ENCODE data around the gene GSTA4.
"Not testable (repeated sequence)": the region's sequence is repeated elsewhere in the genome, so short reads cannot be mapped to it uniquely, and the experiment has no call there.

Gene GSTA4

DNA sequence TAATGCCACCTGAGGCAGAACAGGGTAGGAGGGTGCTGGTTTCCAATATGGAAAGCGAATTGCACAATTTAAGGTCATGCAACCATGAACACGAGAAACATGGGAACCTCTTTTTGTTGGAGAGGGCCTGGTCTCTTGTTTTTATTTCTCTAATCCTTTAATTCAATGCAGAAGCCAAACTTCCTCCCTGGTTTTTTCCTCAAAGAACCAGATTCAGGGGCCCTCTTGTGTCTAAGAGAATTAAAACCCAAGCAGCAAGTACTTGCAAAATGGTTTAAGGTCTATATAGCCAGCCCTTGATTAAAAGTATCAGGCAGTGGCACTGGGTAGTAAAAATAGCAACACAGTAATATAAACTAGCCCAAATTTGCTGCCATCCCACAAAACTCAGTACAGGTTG lies 19.5 kb downstream of the GSTA4 start:
- no peak for DNase-seq (ENCODE audit: low read depth in 2 of 2)

GRCh38 chr6:52972989-52973388 lies 22.1 kb downstream of the GSTA4 start:
- no peak for DNase-seq (ENCODE audit: low read depth in 2 of 2)

DNA sequence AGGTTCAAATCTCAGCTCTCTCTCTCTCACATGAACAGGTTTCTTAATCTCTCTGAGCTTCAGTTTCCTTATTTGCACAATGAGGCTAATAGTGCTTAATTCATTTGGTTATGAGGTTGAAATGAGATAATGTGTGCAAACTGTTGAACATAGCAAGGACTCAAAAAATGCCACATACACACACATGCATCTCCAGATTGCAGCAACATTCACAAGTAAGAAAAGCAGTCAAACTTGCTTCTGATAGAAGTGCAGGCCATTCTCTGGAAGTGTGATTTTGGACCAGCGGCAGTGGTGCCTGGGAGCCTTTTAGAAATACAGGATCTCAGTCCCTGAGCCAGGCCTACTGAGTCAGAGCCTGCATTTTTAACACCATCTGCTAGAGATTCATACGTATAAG lies 25.7 kb downstream of the GSTA4 start:
- DNase-seq (ENCODE audit: low read depth in 2 of 2), result no peak

- no peak for DNase-seq (ENCODE audit: low read depth in 2 of 2)
These were observed 29.0 kb downstream of the GSTA4 start for GRCh38 chr6:52966101-52966500.

GRCh38 chr6:52965380-52965779 lies 29.7 kb downstream of the GSTA4 start:
- DNase-seq (ENCODE audit: low read depth in 2 of 2), result no peak

DNA sequence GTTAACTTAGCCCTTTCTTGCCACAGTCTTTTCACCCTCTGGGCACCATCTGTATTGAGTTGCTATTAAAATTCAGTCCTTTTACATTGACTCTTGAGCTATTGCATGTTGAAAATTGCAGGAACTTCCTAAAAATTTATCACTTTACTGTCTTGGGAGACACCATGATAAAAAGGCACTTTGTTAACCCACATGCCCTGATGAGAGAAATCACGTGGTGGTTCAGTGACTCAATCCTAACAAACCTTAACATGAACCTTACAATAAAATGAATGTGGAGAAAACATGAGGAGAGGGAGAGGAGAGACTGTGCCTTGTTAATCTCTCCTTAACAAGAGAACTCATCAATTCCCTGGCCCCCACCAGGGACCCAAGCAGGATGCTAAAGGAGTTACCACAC lies 30.8 kb downstream of the GSTA4 start:
- no peak for DNase-seq (ENCODE audit: low read depth in 2 of 2)

GRCh38 chr6:52962701-52963100 lies 32.4 kb downstream of the GSTA4 start:
- no peak for DNase-seq (ENCODE audit: low read depth in 2 of 2)

- DNase-seq (ENCODE audit: low read depth in 2 of 2), result not testable (repeated sequence)
These were observed 34.1 kb downstream of the GSTA4 start for GRCh38 chr6:52961022-52961421.

DNA sequence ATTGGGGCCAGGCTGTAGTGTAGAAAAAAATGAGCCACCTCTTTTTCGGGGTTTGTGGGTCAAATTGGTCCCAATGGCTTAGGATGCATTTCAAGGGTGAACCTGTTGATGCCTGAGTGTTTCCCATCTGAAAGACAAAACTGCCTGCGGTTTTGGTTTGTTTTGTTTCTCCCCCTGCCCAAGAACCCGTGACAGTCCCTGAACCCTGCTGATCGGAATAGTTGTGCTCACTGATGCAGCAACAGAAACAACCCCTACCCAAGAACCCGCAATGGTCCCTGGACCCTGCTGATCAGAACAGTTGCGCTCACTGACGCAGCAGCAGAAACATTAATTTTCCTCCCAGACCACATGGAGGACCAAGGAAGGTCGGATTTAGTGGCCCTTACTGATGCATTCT lies 34.9 kb downstream of the GSTA4 start:
- not testable (repeated sequence) for DNase-seq (ENCODE audit: low read depth in 2 of 2)

DNA sequence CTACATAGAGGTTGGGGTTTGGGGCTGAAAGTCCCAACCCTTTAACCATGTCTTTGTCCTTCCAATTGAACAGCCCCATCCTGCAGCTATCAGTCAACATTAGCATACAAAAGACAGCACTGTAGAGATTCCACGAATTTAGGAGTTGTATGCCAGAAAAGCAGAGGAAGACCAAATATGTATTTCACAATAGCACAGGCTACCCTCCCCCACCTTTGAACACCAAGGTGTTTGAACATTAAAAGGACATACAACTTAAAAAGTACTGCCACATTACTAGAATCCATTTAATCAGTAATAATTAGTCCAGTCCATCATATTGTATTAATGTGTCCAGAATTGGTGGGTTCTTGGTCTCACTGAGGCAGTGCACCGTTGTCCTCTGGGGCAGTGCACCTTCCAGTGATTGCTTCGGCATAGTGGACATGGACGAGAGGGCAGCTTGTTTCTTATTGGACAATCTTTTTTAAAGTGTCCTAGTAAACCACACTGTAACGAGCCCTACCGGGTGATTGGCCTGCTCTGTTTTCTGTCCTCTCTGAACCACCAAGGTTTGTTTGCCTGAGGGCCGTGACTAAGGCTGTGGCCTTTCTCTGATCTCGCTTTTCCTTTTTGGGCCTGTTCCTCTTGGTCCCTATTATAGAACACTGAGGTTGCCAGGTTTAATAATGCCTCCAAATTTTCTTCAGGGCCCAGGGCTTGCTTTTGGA lies 36.4 kb downstream of the GSTA4 start:
- no peak for DNase-seq (ENCODE audit: low read depth in 2 of 2)

DNA sequence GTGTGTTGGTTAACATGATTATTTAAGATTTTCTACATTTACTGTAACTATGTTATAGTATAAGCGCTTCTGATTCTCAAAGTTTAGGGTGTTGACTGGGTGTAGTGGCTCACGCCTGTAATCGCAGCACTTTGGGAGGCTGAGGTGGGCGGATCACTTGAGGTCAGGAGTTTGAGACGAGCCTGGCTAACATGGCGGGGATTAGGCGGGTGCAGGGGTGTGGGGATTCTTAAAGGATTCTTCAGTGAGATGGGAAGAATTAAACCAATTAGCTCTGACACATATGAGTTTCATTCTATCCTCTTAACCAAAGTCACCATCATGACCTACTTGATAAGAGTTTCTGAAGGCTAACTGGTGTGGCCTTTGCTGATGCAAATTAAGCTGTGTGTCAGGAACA lies 39.2 kb downstream of the GSTA4 start:
- no peak for DNase-seq (ENCODE audit: low read depth in 2 of 2)

DNA sequence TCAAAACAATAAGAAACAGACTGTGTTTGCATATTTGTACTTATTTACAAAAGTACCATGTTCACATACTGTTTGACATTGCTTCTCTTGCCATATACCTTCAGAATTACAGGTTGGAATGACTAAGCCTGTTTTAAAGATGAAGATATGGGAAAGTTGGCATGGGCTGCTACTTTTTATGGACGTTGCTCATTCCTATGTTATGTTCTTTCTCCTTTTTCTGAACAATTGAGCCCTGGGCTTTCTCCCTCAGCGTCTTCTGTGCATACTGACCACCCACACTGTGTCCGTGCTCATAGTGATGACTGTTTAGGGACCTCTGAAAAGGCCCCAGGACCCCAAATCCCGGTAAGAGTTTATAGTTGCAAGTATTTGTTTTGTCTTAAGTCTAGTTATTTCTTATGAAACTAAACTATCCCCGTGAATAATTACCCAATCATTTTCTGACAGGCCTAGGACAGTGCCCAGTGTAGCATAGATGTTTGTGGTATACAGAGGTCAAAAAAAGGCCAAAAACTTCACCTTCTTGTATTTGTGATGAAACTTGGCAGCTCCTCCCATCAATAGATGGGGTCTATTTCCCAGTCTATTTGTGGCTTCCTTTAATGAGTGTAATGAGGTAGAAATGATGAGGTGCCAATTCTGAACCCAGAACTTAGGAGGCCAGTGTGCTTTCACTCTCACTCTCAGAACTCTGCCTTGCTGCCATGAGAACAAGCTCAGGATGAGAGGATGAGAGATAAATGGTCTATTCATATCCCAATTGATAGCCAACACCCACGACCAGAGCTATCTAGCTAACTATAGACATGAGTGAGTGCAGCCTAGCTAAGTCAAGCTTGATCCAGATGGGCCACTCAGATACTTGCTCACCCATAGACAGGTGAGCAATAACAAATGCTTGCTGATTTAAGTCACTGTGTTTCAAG lies 40.9 kb downstream of the GSTA4 start:
- no peak for DNase-seq (ENCODE audit: low read depth in 2 of 2)

DNA sequence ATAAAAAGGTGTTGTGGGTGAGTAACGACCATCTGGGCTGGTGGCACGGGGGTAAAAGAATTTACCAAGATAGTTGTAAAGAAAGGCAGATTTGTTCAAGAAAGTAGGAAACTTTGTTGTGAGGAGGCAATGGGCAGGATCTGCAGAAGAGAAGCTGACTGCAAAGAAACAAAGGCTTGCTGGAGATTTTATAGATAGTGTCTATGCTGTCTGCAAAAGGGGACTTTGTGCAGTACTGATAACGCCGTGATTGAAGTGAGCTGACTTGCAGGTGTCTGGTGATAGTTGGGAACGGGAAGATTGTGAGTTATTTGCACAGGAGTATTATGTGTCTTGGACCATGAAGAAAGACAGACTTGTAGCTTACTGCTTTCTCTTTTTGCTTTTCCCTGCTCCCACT lies 48.8 kb downstream of the GSTA4 start:
- DNase-seq (ENCODE audit: low read depth in 2 of 2), result no peak

GRCh38 chr6:52942821-52943220 lies 52.3 kb downstream of the GSTA4 start:
- not testable (repeated sequence) for DNase-seq (ENCODE audit: low read depth in 2 of 2)

DNA sequence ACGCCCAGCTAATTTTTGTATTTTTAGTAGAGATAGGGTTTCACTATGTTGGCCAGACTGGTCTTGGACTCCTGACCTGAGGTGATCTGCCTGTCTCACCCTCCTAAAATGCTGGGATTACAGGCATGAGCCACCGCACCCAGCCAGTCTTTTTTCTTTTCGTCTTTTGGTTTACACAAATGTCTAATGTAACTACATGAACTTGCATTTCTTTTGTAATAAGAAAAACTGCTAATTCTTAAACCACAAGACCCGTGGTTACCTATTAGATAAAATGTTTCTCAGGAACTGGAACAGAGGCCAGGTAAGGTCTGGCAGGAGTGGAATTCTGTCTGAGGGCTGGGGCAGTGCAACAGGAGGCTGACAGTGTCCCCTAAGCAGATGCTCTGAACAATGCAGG lies 52.9 kb downstream of the GSTA4 start:
- no peak for DNase-seq (ENCODE audit: low read depth in 2 of 2)

DNA sequence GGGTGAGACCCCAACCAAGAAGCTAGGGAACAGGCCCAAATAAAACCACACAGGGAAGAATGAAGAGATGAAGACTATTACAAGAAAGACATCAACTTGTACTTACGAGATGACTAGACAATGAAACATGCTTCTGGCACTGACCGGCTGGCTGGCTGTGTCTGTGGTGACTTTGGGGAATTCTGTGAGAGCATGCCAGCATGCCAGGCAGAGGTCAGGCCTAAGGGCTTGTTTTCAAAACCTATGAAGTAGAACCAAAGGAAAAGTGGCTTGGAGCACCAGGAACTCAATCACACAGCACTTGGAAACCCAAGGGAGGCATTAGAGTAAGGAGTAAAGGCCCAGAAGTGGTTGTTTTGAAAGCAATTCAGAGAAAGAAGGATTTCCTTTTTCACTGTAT lies 57.2 kb downstream of the GSTA4 start:
- no peak for DNase-seq (ENCODE audit: low read depth in 2 of 2)

DNA sequence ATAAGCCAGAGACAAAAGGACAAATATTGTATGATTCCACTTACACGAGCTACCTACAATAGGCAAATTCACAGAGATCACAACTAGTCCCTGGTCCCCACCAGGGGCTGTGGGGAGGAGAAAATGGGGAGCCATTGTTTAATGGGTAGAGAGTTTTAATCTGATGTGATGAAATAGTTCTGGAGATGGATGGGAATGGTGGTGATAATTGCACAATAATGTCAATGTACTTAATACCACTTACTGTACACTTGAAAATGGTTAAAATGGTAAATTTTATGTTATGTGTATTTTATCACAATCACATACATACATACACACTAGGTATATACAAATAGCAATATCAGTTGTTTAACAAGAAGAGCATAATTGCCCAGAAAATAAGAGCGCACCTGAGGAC lies 61.3 kb downstream of the GSTA4 start:
- DNase-seq (ENCODE audit: low read depth in 2 of 2), result no peak

DNA sequence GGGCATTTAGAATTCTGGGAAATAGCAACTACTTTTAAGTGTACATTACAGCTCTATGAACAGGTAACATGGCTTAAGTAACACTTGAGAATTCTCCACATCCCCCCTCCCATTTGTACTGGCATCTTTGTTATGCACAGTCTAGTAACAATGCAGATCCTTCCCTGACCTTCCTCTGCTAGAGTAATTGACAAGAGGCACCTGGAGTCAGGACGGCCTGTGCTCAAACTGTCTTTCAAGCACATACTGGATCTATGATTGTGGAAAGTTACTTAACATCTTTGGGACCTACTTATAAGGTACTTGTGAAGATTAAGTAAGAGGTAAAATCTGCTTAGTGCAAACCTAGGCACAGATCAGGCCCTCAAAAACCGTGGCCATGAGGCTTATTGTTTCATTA lies 63.7 kb downstream of the GSTA4 start:
- DNase-seq (ENCODE audit: low read depth in 2 of 2), result no peak

GRCh38 chr6:52929321-52930164 lies 65.5 kb downstream of the GSTA4 start:
- DNase-seq (ENCODE audit: low read depth in 2 of 2), result no peak

Measured in stimulated activated CD8-positive, alpha-beta memory T cell treated with anti-CD3 and anti-CD28 coated beads, Interleukin-7, amount 100 ng/mL, for 1 hour (primary cell).